Upper lobe of left lung (tissue), 6 donors: Measurements from ENCODE around the gene FLCN. TPM values are rescaled to one million over a fixed set of nuclear protein-coding genes. Genes with fewer than 3 reads are reported as not detected.

Experiments
- ATAC-seq, 2 donors: fragments of 200-7000 bp; cut with Tn5 transposase; one replicate each; pipeline ENCODE4 v1.9.1; 2022; ENCODE audit warnings: mild to moderate bottlenecking in 2 of 2, moderate library complexity in 2 of 2; ENCODE audit not compliant: low FRiP score in 2 of 2
- DNase-seq, 2 donors: peaks; one replicate each; pipeline ENCODE4 v3.0.0-alpha.2; 2019 to 2020
- H3K27ac ChIP-seq, 4 donors: fragments of 200-600 bp; sonication (generic); one replicate each; pipeline ENCODE4 v1.5.1; 2016 to 2019
- H3K27me3 ChIP-seq, 4 donors: fragments of 200-600 bp; sonication (generic); one replicate each; pipeline ENCODE4 v1.5.1; 2017 to 2019
- H3K36me3 ChIP-seq, 4 donors: fragments of 200-600 bp; sonication (generic); one replicate each; pipeline ENCODE4 v1.5.1; 2016 to 2019
- H3K4me1 ChIP-seq, 4 donors: fragments of 200-600 bp; sonication (generic); one replicate each; pipeline ENCODE4 v1.5.1; 2018 to 2019
- H3K4me3 ChIP-seq, 4 donors: fragments of 200-600 bp; sonication (generic); one replicate each; pipeline ENCODE4 v1.5.1; 2017 to 2019; ENCODE audit warnings: mild to moderate bottlenecking in 2 of 4, moderate library complexity in 1 of 4
- H3K9me3 ChIP-seq, 4 donors: fragments of 200-600 bp; sonication (generic); one replicate each; pipeline ENCODE4 v1.5.1; 2018 to 2019
- CTCF ChIP-seq, 6 experiments: fragments of 450-650 bp in 4 of 6; fragments of 200-600 bp in 2 of 6; sonication (generic) in 2 of 6; IDR thresholded peaks; one replicate each; pipeline ENCODE4 v1.5.1; 2016 to 2019; ENCODE audit warnings: antibody characterized with exemption in 6 of 6
- EP300 ChIP-seq, 4 donors: sonication (generic); formaldehyde crosslinking; IDR thresholded peaks; one replicate each; pipeline ENCODE4 v1.5.1; 2017; ENCODE audit warnings: antibody characterized with exemption in 4 of 4, control low read depth in 2 of 4
- POLR2A ChIP-seq, 4 donors: fragments of 450-650 bp; IDR thresholded peaks; one replicate each; pipeline ENCODE4 v1.5.1; 2016 to 2017; ENCODE audit warnings: antibody characterized with exemption in 4 of 4, mild to moderate bottlenecking in 2 of 4
- POLR2AphosphoS5 ChIP-seq, 2 donors: sonication (generic); formaldehyde crosslinking; IDR thresholded peaks; one replicate each; pipeline ENCODE4 v1.5.1; 2017; ENCODE audit warnings: antibody characterized with exemption in 2 of 2
- WGBS, 2 donors: methylation state at CpG; one replicate each; pipeline ENCODE4 v1.1.5; 2017 to 2018; 5-methylcytosine and 5-hydroxymethylcytosine counted together
- total RNA-seq, 6 donors: library from RNA; depleted of rRNA in 4 of 6; stranded (reverse); fragments of >200 nt in 4 of 6; gene quantifications; one replicate each; pipeline versions ENCODE4 v1.1.0 to v1.2.1, GENCODE V29; 2016 to 2021
- donor health status: DM: no; HTN: no; CAD: no; lungs with moderate emphysema.
- donor health status: DM: no; HTN: yes; CAD: no; lungs with severe emphysema.

Gene FLCN
- total RNA-seq, 6 donors from 2014 or later: 62.3 to 420 (median 103) TPM

- H3K27me3 ChIP-seq: no peaks in the 10 kb centered on the region
- WGBS, 2 donors: 86 to 92% methylated on average over 15 to 16 of the region's 16 CpGs
- ATAC-seq: no peak
These were observed 5.2 kb downstream of the FLCN start for GRCh38 chr17:17231621-17232302.

GRCh38 chr17:17229416-17230384 is 7.3 kb downstream of the FLCN start:
- no peak for ATAC-seq
- H3K4me1 ChIP-seq: peaks cover 3 to 10% (median 7%) of the 10 kb centered on the region in 4 donors
- no peak overlapping the region for H3K27ac ChIP-seq
- 90 to 91% methylated on average over 24 to 26 of the region's 26 CpGs for WGBS, 2 donors
- no peaks in the 10 kb centered on the region for H3K27me3 ChIP-seq
- H3K36me3 ChIP-seq: peaks cover 38 to 82% (median 79%) of the 10 kb centered on the region in 4 donors
- no peaks in the 10 kb centered on the region for H3K9me3 ChIP-seq
- no peak for DNase-seq
- H3K4me3 ChIP-seq: no peak overlapping the region
- TF ChIP-seq CTCF (IDR thresholded peaks at IDR 0.05): no peak
- TF ChIP-seq POLR2AphosphoS5 (IDR thresholded peaks at IDR 0.05): no peak
- no peak for TF ChIP-seq POLR2A (IDR thresholded peaks at IDR 0.05)
- no peak for TF ChIP-seq EP300 (IDR thresholded peaks at IDR 0.05)

More at GRCh38 chr17:17231621-17232302, 5.2 kb downstream of the FLCN start:
- peaks cover 17 to 26% (median 20%) of the 10 kb centered on the region in 4 donors for H3K4me1 ChIP-seq
- no peak for DNase-seq
- H3K27ac ChIP-seq: no peak overlapping the region
- no peaks in the 10 kb centered on the region for H3K9me3 ChIP-seq
- no peak overlapping the region for H3K4me3 ChIP-seq
- TF ChIP-seq POLR2A (IDR thresholded peaks at IDR 0.05): no peak
- TF ChIP-seq CTCF (IDR thresholded peaks at IDR 0.05): no peak
- no peak for TF ChIP-seq POLR2AphosphoS5 (IDR thresholded peaks at IDR 0.05)
- TF ChIP-seq EP300 (IDR thresholded peaks at IDR 0.05): no peak
- peaks cover 20 to 62% (median 58%) of the 10 kb centered on the region in 4 donors for H3K36me3 ChIP-seq

GRCh38 chr17:17228521-17229279 is 8.3 kb downstream of the FLCN start:
- H3K36me3 ChIP-seq: peaks cover 41 to 92% (median 89%) of the 10 kb centered on the region in 4 donors
- H3K4me3 ChIP-seq: no peak overlapping the region
- DNase-seq (peak in 1 of 2 donors; percentile 68), ATAC-seq (peak in 1 of 2 donors; percentile 19)
- no peak overlapping the region for H3K27ac ChIP-seq
- 90 to 94% methylated on average over 16 to 17 of the region's 17 CpGs for WGBS, 2 donors
- TF ChIP-seq EP300 (IDR thresholded peaks at IDR 0.05) (no peak), POLR2AphosphoS5 (IDR thresholded peaks at IDR 0.05) (no peak), CTCF (IDR thresholded peaks at IDR 0.05) (no peak), POLR2A (IDR thresholded peaks at IDR 0.05) (no peak)
- H3K9me3 ChIP-seq: no peaks in the 10 kb centered on the region
- peaks cover 0 to under 1% (median 0%) of the 10 kb centered on the region in 4 donors for H3K4me1 ChIP-seq
- no peaks in the 10 kb centered on the region for H3K27me3 ChIP-seq

- no peaks in the 10 kb centered on the region for H3K4me1 ChIP-seq
- no peak for ATAC-seq
- H3K27ac ChIP-seq: no peak overlapping the region
- H3K27me3 ChIP-seq: no peaks in the 10 kb centered on the region
- peaks cover 47 to 100% (median 97%) of the 10 kb centered on the region in 4 donors for H3K36me3 ChIP-seq
- H3K4me3 ChIP-seq: no peak overlapping the region
- no peaks in the 10 kb centered on the region for H3K9me3 ChIP-seq
- no peak for TF ChIP-seq POLR2A (IDR thresholded peaks at IDR 0.05)
- no peak for TF ChIP-seq EP300 (IDR thresholded peaks at IDR 0.05)
- TF ChIP-seq CTCF (IDR thresholded peaks at IDR 0.05): no peak
- no peak for TF ChIP-seq POLR2AphosphoS5 (IDR thresholded peaks at IDR 0.05)
- DNase-seq: peak in 1 of 2 donors; percentile 58
- WGBS, 2 donors: 93% methylated on average over 17 to 25 of the region's 25 CpGs
These were observed 9.1 kb downstream of the FLCN start for GRCh38 chr17:17227608-17228520.
